ENCODE data around the gene TTK. TPM values are rescaled to one million over a fixed set of nuclear protein-coding genes. Genes with fewer than 3 reads are reported as not detected.

TTK gene
- total RNA-seq, 1 experiment from 2014 or later: 35.5 TPM

DNA sequence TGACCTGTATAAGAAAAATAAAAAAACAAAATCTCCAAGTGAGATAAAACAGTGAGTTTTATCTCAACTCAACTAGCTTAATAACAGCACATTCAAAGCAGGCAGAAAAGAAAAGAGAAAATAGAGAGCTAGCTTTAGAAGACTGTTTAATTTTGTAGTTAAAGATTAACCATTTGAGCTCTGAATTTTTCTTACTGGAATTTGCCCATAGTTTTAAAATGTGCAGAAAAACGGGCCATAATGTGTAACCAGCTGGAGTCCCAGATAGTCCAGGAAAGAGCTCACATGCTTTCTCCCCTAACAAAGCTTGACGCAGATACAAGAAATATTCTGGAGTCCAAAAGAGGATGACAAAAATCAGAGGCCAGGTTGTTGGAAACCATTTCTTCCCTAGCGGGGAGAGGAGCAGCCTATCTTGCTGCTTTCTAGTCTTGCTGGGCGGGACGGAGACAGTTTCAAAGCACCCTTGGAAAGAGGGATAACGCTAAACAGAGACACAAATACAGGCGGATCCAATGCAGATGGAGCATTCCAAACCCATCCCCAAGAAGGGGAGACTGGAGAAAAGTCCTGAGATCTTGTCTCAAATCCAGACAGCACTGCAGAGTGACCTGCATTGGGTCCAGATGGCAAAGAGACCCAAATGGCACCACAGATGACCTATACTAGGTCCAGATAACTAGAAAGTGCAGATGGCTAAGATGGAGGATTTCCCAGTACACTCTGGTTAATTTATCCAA lies 16.1 kb downstream of the TTK start:
- BruUV-seq (replicated peaks): no TSS peak
- POLR2A ChIA-PET: no interaction called here
- Histone ChIP-seq H3K4me3 (ENCODE audit: low read depth in 2 of 2, low read length in 2 of 2) (no peak overlapping the region), H3K27me3 (ENCODE audit: control insufficient read depth, insufficient read depth, low read length) (no peaks in the 10 kb centered on the region), H3K4me1 (ENCODE audit: control insufficient read depth, insufficient read depth, low read length) (peaks cover 3% of the 10 kb centered on the region; the same call in 1 of the 2 replicates), H3K36me3 (ENCODE audit: control insufficient read depth, insufficient read depth, low read length) (peaks cover 22% of the 10 kb centered on the region), H3K27ac (ENCODE audit: low read length) (no peak overlapping the region), H3K9me3 (ENCODE audit: control insufficient read depth, insufficient read depth, low read depth, low read length) (no peaks in the 10 kb centered on the region)
- in situ Hi-C loops (cut with HindIII; ENCODE audit: low pct_unique_long_range_greater_than_20kb, low sequenced_read_pairs) (no loop called here), intact Hi-C loops (cut with micrococcal nuclease; ENCODE audit: unreplicated experiment) (no loop called here)
- DNase-seq (ENCODE audit: low read depth, low spot score) (no peak), ATAC-seq (no peak)
- no peak for TF ChIP-seq SIN3A (IDR thresholded peaks at IDR 0.05; ENCODE audit: borderline replicate concordance, insufficient read depth, low read depth, low read length)
- TF ChIP-seq, protein P1, sequence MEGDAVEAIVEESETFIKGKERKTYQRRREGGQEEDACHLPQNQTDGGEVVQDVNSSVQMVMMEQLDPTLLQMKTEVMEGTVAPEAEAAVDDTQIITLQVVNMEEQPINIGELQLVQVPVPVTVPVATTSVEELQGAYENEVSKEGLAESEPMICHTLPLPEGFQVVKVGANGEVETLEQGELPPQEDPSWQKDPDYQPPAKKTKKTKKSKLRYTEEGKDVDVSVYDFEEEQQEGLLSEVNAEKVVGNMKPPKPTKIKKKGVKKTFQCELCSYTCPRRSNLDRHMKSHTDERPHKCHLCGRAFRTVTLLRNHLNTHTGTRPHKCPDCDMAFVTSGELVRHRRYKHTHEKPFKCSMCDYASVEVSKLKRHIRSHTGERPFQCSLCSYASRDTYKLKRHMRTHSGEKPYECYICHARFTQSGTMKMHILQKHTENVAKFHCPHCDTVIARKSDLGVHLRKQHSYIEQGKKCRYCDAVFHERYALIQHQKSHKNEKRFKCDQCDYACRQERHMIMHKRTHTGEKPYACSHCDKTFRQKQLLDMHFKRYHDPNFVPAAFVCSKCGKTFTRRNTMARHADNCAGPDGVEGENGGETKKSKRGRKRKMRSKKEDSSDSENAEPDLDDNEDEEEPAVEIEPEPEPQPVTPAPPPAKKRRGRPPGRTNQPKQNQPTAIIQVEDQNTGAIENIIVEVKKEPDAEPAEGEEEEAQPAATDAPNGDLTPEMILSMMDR (IDR thresholded peaks at IDR 0.05): no peak
- no peak for TF ChIP-seq REST (IDR thresholded peaks at IDR 0.05; ENCODE audit: insufficient read depth in 1 of 2, low read depth in 2 of 2, low read length in 1 of 2)
- TF ChIP-seq TCF7L2 (IDR thresholded peaks at IDR 0.05; ENCODE audit: low read depth, low read length): no peak
- no peak for TF ChIP-seq POLR2AphosphoS5 (IDR thresholded peaks at IDR 0.05; ENCODE audit: low read depth, low read length)
- CTCF ChIA-PET: no interaction called here

DNA sequence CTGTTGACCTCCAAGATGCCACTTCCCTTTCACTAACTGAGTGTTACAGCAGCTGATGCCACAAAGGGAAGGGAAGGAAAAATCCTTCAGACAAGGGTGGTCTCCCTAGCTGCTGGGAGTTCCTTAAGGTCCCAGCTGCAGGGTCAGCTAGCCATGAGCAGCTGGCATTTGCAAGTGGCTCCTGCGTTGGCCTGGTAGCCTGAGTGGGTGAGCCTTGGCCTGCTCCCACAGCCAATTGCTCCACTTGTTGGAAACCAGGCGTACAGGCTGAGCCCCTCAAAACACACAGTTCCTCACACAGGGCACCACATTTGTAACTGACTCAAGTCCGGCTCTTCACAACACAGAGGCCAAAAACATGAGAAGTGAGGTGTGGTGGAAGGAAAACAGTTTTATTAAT lies 16.7 kb downstream of the TTK start:
- DNase-seq (ENCODE audit: low read depth, low spot score): no peak

More for the DNA sequence above, 16.7 kb downstream of the TTK start:
- ChIA-PET CTCF (no interaction called here), POLR2A (no interaction called here)
- BruUV-seq (replicated peaks): no TSS peak
- no peaks in the 10 kb centered on the region for H3K9me3 ChIP-seq (ENCODE audit: control insufficient read depth, insufficient read depth, low read depth, low read length)
- no peak for TF ChIP-seq TCF7L2 (IDR thresholded peaks at IDR 0.05; ENCODE audit: low read depth, low read length)
- TF ChIP-seq REST (IDR thresholded peaks at IDR 0.05; ENCODE audit: insufficient read depth in 1 of 2, low read depth in 2 of 2, low read length in 1 of 2): no peak
- TF ChIP-seq POLR2AphosphoS5 (IDR thresholded peaks at IDR 0.05; ENCODE audit: low read depth, low read length): no peak
- no peak overlapping the region for H3K27ac ChIP-seq (ENCODE audit: low read length)
- no peaks in the 10 kb centered on the region for H3K4me1 ChIP-seq (ENCODE audit: control insufficient read depth, insufficient read depth, low read length)
- H3K36me3 ChIP-seq (ENCODE audit: control insufficient read depth, insufficient read depth, low read length): peaks cover 21% of the 10 kb centered on the region
- no peaks in the 10 kb centered on the region for H3K27me3 ChIP-seq (ENCODE audit: control insufficient read depth, insufficient read depth, low read length)
- H3K4me3 ChIP-seq (ENCODE audit: low read depth in 2 of 2, low read length in 2 of 2): no peak overlapping the region
- intact Hi-C loops (cut with micrococcal nuclease; ENCODE audit: unreplicated experiment): no loop called here
- no peak for ATAC-seq
- in situ Hi-C loops (cut with HindIII; ENCODE audit: low pct_unique_long_range_greater_than_20kb, low sequenced_read_pairs): no loop called here
